GM12878 (cell line): ENCODE data around the gene RSRP1. TPM values are rescaled to one million over a fixed set of nuclear protein-coding genes. Genes with fewer than 3 reads are reported as not detected.
A peak's percentile ranks its signal among the peaks of the same experiment; 100 is the strongest.

Experiments used
- ATAC-seq: fragments of 200-7000 bp; cut with Tn5 transposase; 3 replicates; pipeline ENCODE4 v1.9.1; 2020; ENCODE audit warnings: mild to moderate bottlenecking, moderate library complexity
- BruUV-seq: library from RNA; stranded (reverse); fragments of 400-500 nt; replicated peaks from 2 replicates; lab custom pipeline; 2021; lab: Mats Ljungman, UMichigan
- CTCF ChIA-PET: fragments of 300-600 bp; sonication (Branson Sonifier 250); formaldehyde crosslinking; extraction: SDS; loops from one replicate; lab custom pipeline; 2021; ENCODE audit warnings: inconsistent platforms; lab: Yijun Ruan, JAX
- POLR2A ChIA-PET: fragments of 350-600 bp; formaldehyde crosslinking; extraction: SDS; loops from one replicate; lab custom pipeline; 2021; ENCODE audit warnings: inconsistent platforms; lab: Charles Lee
- RAD21 ChIA-PET: fragments of 300-600 bp; sonication (Branson Sonifier 250); formaldehyde crosslinking; loops from one replicate; lab custom pipeline; 2023; ENCODE audit warnings: antibody characterized with exemption; ENCODE audit not compliant: unreplicated experiment; lab: Charles Lee
- SMC1A ChIA-PET: fragments of 300-600 bp; sonication (Branson Sonifier 250); formaldehyde crosslinking; loops from one replicate; lab custom pipeline; 2023; ENCODE audit not compliant: unreplicated experiment, uncharacterized antibody; lab: Charles Lee
- DNase-seq: peaks from one replicate; pipeline ENCODE4 v3.0.0-alpha.2; 2011; ENCODE audit warnings: low read depth, low spot score
- FAIRE-seq: peaks from 3 replicates; lab custom pipeline; 2011; peaks lifted over from hg19 to GRCh38; lab: Jason Lieb, UNC
- H2AFZ ChIP-seq: 2 replicates; pipeline ENCODE4 v1.6.0; 2011; ENCODE audit warnings: low read depth, low read length, control low read depth; ENCODE audit not compliant: control insufficient read depth
- H3K27ac ChIP-seq: 2 replicates; pipeline ENCODE4 v1.5.1; 2011; ENCODE audit warnings: control low read depth; ENCODE audit not compliant: control insufficient read depth, insufficient read depth
- H3K27me3 ChIP-seq, 2 experiments: replicated peaks in 1 of 2; 2 replicates each; pipeline versions ENCODE4 v1.6.0 to v1.6.1; 2011; ENCODE audit warnings: low read length in 1 of 2; ENCODE audit not compliant: control insufficient read depth in 2 of 2, insufficient read depth in 2 of 2
- H3K36me3 ChIP-seq, 2 experiments: 2 replicates each; pipeline ENCODE4 v1.5.1; 2011; ENCODE audit warnings: low read length in 1 of 2; ENCODE audit not compliant: control insufficient read depth in 2 of 2, insufficient read depth in 2 of 2
- H3K4me1 ChIP-seq: 2 replicates; pipeline ENCODE4 v1.6.1; 2011; ENCODE audit warnings: mild to moderate bottlenecking, low read length, moderate library complexity, mixed read lengths; ENCODE audit not compliant: control insufficient read depth, insufficient read depth
- H3K4me2 ChIP-seq: 2 replicates; pipeline ENCODE4 v1.6.0; 2011; ENCODE audit warnings: control low read depth; ENCODE audit not compliant: control insufficient read depth, insufficient read depth
- H3K4me3 ChIP-seq: fragments of 200-600 bp; sonication (generic); 2 replicates; pipeline ENCODE4 v1.5.1; 2016
- H3K79me2 ChIP-seq: 2 replicates; pipeline ENCODE4 v1.6.0; 2011; ENCODE audit warnings: low read length; ENCODE audit not compliant: control insufficient read depth, insufficient read depth
- H3K9ac ChIP-seq: 2 replicates; pipeline ENCODE4 v1.8.0; 2011; ENCODE audit warnings: low read length, control low read depth, mixed read lengths; ENCODE audit not compliant: control insufficient read depth, insufficient read depth
- H3K9me3 ChIP-seq: replicated peaks from 3 replicates; pipeline ENCODE4 v1.5.1; 2011; ENCODE audit warnings: mild to moderate bottlenecking, low read length; ENCODE audit not compliant: control insufficient read depth, insufficient read depth
- H4K20me1 ChIP-seq: 2 replicates; pipeline ENCODE4 v1.6.0; 2011; ENCODE audit not compliant: control insufficient read depth, insufficient read depth
- ASH2L ChIP-seq: fragments of 300-600, 200-600 bp; sonication (generic); IDR thresholded peaks from 2 replicates; pipeline ENCODE4 v1.6.1; 2017; ENCODE audit warnings: low read depth, mild to moderate bottlenecking, borderline replicate concordance
- BCL11A ChIP-seq: IDR thresholded peaks from 2 replicates; pipeline ENCODE4 v1.6.1; 2011; ENCODE audit warnings: low read depth, low read length
- GABPA ChIP-seq: IDR thresholded peaks from 2 replicates; pipeline ENCODE4 v1.6.1; 2014; ENCODE audit warnings: antibody characterized with exemption, low read depth, mild to moderate bottlenecking, inconsistent platforms
- HDGF ChIP-seq: fragments of 450-650 bp; IDR thresholded peaks from 2 replicates; pipeline ENCODE4 v1.6.1; 2016; ENCODE audit warnings: antibody characterized with exemption
- LARP7 ChIP-seq: fragments of 450-650 bp; IDR thresholded peaks from 2 replicates; pipeline ENCODE4 v1.6.1; 2017; ENCODE audit warnings: mild to moderate bottlenecking
- MTA2 ChIP-seq: fragments of 450-650 bp; IDR thresholded peaks from 2 replicates; pipeline ENCODE4 v1.6.1; 2016; ENCODE audit warnings: low read depth, mild to moderate bottlenecking, moderate library complexity
- RAD21 ChIP-seq: IDR thresholded peaks from 2 replicates; pipeline ENCODE4 v1.6.1; 2011; ENCODE audit warnings: mild to moderate bottlenecking, low read depth, low read length, moderate library complexity; ENCODE audit not compliant: insufficient read depth
- SIN3A ChIP-seq: IDR thresholded peaks from 2 replicates; pipeline ENCODE4 v1.6.1; 2012; ENCODE audit warnings: low read depth, low read length, improper control_type of control experiment
- STAT3 ChIP-seq: IDR thresholded peaks from 2 replicates; pipeline ENCODE4 v1.6.1; 2011; ENCODE audit warnings: low read depth, low read length, improper control_type of control experiment
- YY1 ChIP-seq: IDR thresholded peaks from 2 replicates; pipeline ENCODE4 v1.6.1; 2011; ENCODE audit warnings: low read depth, mild to moderate bottlenecking, low read length
- WGBS: methylation state at CpG from one replicate; pipeline ENCODE4 v1.1.6; 2016; ENCODE audit warnings: low lambda C conversion rate; ENCODE audit not compliant: insufficient replicate concordance, insufficient coverage; ENCODE audit errors: missing lambda C conversion rate; 5-methylcytosine and 5-hydroxymethylcytosine counted together
- in situ Hi-C: fragments of 300-500 bp; cut with MboI; formaldehyde crosslinking; loops from 9 replicates; pipeline ENCODE4 v1.14.3; 2018; ENCODE audit warnings: mixed read lengths
- intact Hi-C: fragments of 100-400 bp; cut with micrococcal nuclease; formaldehyde crosslinking; loops from one replicate; pipeline ENCODE4 v1.14.2; 2022; ENCODE audit not compliant: unreplicated experiment
- polyA plus RNA-seq, 11 experiments: library from polyadenylated mRNA; depleted of rRNA in 4 of 11; unstranded in 6 of 11; stranded (reverse) in 5 of 11; fragments of >200 nt; fragmentation: Nextera tagmentation in 4 of 11; fragmentation: Illumina TruSeq in 1 of 11; extraction: Ambion mirVana in 4 of 11; extraction: Trizol in 1 of 11; gene quantifications; 1 replicate in 1 of 11; 2 replicates in 10 of 11; pipeline versions ENCODE4 v1.2.1 to v1.2.3, GENCODE V29; 2011 to 2016; ENCODE audit warnings: inconsistent platforms in 2 of 11, missing spikeins in 2 of 11, low read depth in 1 of 11
- total RNA-seq, 4 experiments: library from RNA; depleted of rRNA in 3 of 4; stranded (reverse); fragments of >200 nt in 3 of 4; fragmentation: Illumina TruSeq in 1 of 4; extraction: Trizol in 1 of 4; gene quantifications; 2 replicates each; pipeline versions ENCODE4 v1.2.1 to v1.2.3, GENCODE V29; 2013 to 2021
- TF ChIP-seq, protein P1 (sequence below): fragments of 450-650 bp; IDR thresholded peaks from 2 replicates; pipeline ENCODE4 v1.6.1; 2018; ENCODE audit warnings: borderline replicate concordance, mild to moderate bottlenecking; ENCODE audit not compliant: partially characterized antibody
- TF ChIP-seq, protein P2 (sequence below): IDR thresholded peaks from 2 replicates; pipeline ENCODE4 v1.6.1; 2012; ENCODE audit warnings: low read depth, low read length, improper control_type of control experiment

The RSRP1 gene
- total and polyA plus RNA-seq, 10 of the 15 experiments (the other 5 are each of a cell fraction or from before 2014, with no cell fraction given), result 23.5 to 128 (median 90.0) TPM

DNA sequence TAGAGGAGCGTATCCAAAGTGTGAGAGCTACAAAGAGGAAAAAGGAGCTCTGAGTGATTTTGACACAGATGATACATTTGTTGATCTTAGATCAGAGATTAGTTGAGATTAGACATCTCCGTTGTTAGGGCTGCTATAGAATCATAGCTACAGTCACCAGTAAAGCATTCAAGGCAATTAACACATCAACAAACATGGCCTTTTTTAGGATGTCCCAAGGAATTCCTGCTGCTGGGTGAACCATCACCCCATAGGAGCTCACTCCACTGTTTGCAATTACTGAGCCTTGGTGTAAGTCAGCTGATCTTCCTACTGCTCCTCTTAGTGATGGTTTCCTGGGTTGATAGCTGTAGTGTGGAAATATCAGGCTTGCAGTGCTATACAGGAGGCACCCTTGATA is 6.7 kb upstream of the RSRP1 start:
- 89% methylated on average over 2 of the region's 2 CpGs for WGBS
- CTCF ChIA-PET, result no interaction called here
- H3K9me3 ChIP-seq, result no peaks in the 10 kb centered on the region
- H3K79me2 ChIP-seq, result no peaks in the 10 kb centered on the region
- H2AFZ ChIP-seq, result no peak overlapping the region
- POLR2A ChIA-PET, result no interaction called here
- intact Hi-C loops, result no loop called here
- DNase-seq (no peak), ATAC-seq (no peak), FAIRE-seq (no peak)
- no peaks in the 10 kb centered on the region for H3K4me1 ChIP-seq
- no peak overlapping the region for H3K4me2 ChIP-seq
- SMC1A ChIA-PET, result interaction anchor here (0.6 to 1.7 kb wide), 2 partner anchors 14 to 17 kb away, joined by 3 to 5 read pairs; no protein-coding TSS in a partner anchor
- H3K36me3 ChIP-seq, result no peaks in the 10 kb centered on the region
- no peak overlapping the region for H3K27ac ChIP-seq
- no peak overlapping the region for H3K4me3 ChIP-seq
- no peak overlapping the region for H3K9ac ChIP-seq
- BruUV-seq, result no TSS peak
- in situ Hi-C loops, result no loop called here
- RAD21 ChIA-PET, result no interaction called here
- no peaks in the 10 kb centered on the region for H4K20me1 ChIP-seq
- TF ChIP-seq LARP7, result no peak
- TF ChIP-seq HDGF, result no peak
- TF ChIP-seq MTA2, result no peak
- no peaks in the 10 kb centered on the region for H3K27me3 ChIP-seq

DNA sequence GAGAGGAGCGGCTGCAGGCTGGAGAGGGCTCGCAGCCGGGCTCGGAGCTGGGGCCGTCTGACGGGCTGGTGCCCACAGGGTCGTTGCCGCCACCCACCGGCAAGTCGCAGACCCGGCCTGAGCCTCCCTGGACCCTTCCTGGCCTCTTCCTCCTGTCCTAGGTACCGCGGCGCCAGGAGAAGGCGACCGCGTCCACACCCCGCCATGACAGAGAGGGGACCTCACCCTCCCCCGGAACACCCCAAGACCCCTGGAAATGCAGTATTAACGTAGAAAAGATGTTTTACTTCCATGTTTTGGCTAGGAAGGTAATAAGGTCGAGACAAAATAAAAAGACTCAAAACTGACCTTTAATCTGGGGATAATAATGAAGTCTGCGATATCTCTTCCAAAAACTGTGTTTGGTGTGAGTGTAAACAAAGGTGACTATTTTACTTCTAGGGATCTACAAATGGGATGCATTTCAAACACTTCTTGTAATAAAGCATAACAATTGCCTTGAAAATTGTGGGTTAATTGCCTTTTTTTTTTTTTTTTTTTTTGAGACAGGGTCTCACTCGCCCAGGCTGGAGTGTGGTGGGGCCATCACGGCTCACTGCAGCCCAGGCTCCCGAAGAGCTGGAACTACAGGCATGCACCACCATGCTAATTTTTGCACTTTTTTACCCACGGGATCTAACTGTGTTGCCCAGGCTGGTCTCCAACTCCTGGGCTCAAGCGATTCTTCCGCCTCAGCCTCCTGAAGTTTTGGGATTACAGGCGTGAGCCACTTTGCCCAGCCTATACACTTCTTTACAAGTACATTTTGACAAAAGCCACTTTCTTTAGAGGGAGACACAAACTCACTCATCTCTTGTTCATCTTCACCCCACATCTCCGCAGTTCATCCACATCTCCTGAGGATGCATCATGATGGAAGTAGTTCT is 838 bp upstream of the RSRP1 start:
- ChIA-PET POLR2A (interaction anchor here (0.6 to 2.3 kb wide), 4 partner anchors 16 to 306 kb away, joined by 3 to 17 read pairs (median 4); partner anchors contain the start of gene SYF2), RAD21 (interaction anchor here (0.7 kb wide), 1 partner anchor 35 kb away, joined by 3 read pairs; no protein-coding TSS in a partner anchor), CTCF (interaction anchor here (1.1 kb wide), 1 partner anchor 10 kb away, joined by 5 read pairs; no protein-coding TSS in a partner anchor), SMC1A (interaction anchor here (1.0 to 1.1 kb wide), 2 partner anchors 8 to 16 kb away, joined by 4 read pairs; partner anchors contain the start of gene SYF2)
- Histone ChIP-seq H3K9ac (peak overlapping the region; percentile 69), H2AFZ (peak overlapping the region; percentile 85), H3K4me3 (peak overlapping the region; percentile 86), H3K36me3 (peaks cover 0 to 19% of the 10 kb centered on the region in 2 experiments; a peak in 2 of 4 replicates), H3K4me2 (peak overlapping the region; percentile 78), H4K20me1 (peaks cover 3% of the 10 kb centered on the region), H3K4me1 (peaks cover 9% of the 10 kb centered on the region), H3K27ac (peak overlapping the region; percentile 97), H3K27me3 (no peaks in the 10 kb centered on the region), H3K9me3 (no peaks in the 10 kb centered on the region), H3K79me2 (peaks cover 41% of the 10 kb centered on the region)
- ATAC-seq (peak; percentile 78), DNase-seq (no peak), FAIRE-seq (no peak)
- in situ Hi-C loops, result loop anchor here (25.0 kb wide), 1 partner anchor 1461 kb away; the partner anchor contains the start of genes LYPLA2 and PITHD1
- intact Hi-C loops, result loop anchor here (5.0 to 10.0 kb wide), 2 partner anchors 89 to 557 kb away; partner anchors contain the start of genes SELENON and TMEM50A
- 17% methylated on average over 27 of the region's 30 CpGs for WGBS
- BruUV-seq, result TSS peak; percentile 82
- TF ChIP-seq ASH2L, result no peak
- TF ChIP-seq YY1, result 0 out of 2 replicates have a peak, but pooled peaks have one; percentile 8
- TF ChIP-seq GABPA, result no peak
- no peak for TF ChIP-seq STAT3
- TF ChIP-seq BCL11A, result no peak
- no peak for TF ChIP-seq SIN3A
- TF ChIP-seq, protein P1, sequence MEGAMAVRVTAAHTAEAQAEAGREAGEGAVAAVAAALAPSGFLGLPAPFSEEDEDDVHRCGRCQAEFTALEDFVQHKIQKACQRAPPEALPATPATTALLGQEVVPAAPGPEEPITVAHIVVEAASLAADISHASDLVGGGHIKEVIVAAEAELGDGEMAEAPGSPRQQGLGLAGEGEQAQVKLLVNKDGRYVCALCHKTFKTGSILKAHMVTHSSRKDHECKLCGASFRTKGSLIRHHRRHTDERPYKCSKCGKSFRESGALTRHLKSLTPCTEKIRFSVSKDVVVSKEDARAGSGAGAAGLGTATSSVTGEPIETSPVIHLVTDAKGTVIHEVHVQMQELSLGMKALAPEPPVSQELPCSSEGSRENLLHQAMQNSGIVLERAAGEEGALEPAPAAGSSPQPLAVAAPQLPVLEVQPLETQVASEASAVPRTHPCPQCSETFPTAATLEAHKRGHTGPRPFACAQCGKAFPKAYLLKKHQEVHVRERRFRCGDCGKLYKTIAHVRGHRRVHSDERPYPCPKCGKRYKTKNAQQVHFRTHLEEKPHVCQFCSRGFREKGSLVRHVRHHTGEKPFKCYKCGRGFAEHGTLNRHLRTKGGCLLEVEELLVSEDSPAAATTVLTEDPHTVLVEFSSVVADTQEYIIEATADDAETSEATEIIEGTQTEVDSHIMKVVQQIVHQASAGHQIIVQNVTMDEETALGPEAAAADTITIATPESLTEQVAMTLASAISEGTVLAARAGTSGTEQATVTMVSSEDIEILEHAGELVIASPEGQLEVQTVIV, result no peak
- TF ChIP-seq LARP7, result peak; percentile 57
- TF ChIP-seq, protein P2, sequence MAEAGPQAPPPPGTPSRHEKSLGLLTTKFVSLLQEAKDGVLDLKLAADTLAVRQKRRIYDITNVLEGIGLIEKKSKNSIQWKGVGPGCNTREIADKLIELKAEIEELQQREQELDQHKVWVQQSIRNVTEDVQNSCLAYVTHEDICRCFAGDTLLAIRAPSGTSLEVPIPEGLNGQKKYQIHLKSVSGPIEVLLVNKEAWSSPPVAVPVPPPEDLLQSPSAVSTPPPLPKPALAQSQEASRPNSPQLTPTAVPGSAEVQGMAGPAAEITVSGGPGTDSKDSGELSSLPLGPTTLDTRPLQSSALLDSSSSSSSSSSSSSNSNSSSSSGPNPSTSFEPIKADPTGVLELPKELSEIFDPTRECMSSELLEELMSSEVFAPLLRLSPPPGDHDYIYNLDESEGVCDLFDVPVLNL, result no peak
- 0 out of 2 replicates have a peak, but pooled peaks have one; percentile 21 for TF ChIP-seq RAD21
